GM19239 (cell line): ENCODE data around the gene TSPAN1.
A peak's percentile ranks its signal among the peaks of the same experiment; 100 is the strongest.
"Not testable (repeated sequence)": the region's sequence is repeated elsewhere in the genome, so short reads cannot be mapped to it uniquely, and the experiment has no call there.

Experiments
- DNase-seq: peaks from one replicate; pipeline ENCODE4 v3.0.0; 2011; ENCODE audit warnings: low spot score; ENCODE audit not compliant: insufficient read length
- FAIRE-seq: peaks from 2 replicates; lab custom pipeline; 2011; peaks lifted over from hg19 to GRCh38; lab: Jason Lieb, UNC

The TSPAN1 gene

DNA sequence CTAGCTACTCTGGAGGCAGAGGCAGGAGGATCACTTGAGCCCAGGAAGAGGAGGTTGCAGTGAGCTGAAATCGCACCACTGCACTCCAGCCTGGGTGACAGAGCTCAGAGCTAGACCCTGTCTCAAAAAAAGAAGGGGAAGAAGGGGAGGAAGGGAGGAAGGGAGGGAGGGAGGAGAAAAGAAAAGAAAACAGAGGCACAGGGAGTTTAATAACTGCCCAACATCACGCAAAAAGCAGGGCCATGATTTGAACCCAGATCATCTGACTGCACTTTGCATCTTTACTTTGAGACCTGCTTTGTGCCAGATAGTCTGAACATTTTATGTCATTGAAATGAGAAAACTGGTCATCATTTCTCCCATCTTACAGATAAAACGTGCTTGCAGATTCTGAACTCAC lies 30.3 kb downstream of the TSPAN1 start:
- DNase-seq (no peak), FAIRE-seq (no peak)

DNA sequence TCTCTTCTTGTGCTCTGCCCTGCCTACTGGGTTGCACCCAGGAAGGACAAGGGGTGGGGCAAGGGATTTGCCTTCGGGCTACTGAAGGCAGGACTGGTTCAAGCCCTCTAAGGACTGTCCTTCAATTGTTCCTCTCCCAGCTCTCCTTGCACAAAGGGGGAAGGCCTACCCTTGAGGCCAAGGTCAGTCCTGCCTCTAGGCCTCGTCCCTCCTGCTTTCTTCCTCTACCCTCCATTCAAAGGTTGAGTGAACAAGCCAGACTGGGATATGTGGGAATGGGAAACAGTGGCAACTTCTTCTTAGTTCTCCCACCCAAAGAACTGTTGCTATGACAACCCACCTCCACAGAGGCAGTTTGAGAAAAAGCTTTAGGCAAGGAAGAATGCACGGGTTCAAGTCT lies 30.9 kb downstream of the TSPAN1 start:
- no peak for FAIRE-seq
- no peak for DNase-seq

DNA sequence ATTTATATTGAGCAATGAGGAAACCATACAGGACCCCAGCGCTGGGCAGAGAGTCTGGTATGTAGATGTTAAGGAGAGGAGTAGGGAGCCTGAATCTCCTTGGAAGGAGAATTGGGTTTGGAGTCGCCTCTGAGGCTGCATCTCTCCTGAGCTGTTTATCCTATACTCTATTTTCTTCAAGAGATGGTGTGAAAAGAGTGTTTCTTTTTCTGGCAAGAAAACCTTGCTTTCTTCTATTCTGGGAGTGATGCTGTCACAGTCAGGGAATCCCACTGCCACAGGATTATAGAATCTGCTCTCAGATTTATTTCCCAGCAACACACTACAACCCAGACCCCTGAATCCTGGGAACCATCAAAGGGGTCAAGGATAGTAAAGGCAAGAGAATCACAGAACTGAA lies 31.5 kb downstream of the TSPAN1 start:
- no peak for DNase-seq
- FAIRE-seq = no peak

DNA sequence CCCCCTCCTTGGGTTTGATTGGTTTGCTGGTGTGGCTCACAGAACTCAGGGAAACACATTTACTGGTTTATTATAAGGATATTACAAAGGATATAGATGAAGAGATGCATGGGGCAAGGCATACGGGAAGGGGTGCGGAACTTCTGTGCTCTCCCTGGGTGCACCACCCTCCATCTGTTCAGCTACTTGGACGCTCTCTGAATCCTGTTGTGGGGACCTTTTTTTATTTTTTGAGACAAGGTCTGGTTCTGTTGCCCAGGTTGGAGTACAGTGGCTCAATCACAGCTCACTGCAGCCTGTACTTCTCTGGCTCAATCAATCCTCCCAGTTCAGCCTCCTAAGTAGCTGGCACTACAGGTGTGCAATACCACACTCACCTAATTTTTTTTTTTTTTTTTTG lies 35.7 kb downstream of the TSPAN1 start:
- DNase-seq (no peak), FAIRE-seq (no peak)

DNA sequence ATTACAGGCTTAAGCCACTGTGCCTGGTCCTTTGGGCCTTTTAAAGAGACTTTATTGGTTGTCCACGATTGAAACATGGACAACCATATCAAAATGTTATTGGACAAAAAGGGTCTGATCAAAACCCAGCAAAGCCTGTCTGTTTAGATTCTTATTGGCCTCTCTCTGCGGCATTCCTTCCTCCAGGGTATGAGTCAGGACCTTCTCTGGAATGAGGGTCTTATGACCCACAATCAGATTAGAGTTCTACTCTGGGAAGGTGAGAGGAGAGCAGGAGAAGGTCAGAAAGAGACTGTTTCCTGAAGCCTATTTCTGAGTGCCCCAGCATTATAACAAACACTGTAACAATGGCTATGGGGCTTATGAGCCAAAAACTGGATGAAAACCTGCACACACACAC lies 36.2 kb downstream of the TSPAN1 start:
- no peak for FAIRE-seq

DNA sequence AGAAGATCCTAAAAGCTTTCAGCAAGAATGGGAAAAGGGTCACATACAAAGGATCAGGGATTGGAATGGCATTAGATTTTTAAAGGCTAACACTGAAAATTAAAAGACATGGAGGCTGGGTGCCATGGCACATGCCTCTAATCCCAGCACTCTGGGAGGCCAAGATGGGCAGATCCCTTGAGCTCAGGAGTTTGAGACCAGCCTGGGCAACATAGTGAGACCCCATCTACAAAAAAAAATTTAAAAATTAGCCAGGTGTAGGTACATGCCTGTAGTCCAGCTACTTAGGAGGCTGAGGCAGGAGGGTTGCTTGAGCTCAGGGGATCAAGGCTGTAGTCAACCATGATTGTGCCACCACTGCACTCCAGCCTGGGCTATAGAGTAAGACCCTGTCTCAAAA lies 40.6 kb downstream of the TSPAN1 start:
- FAIRE-seq (no peak), DNase-seq (no peak)

More for the DNA sequence above, 36.2 kb downstream of the TSPAN1 start:
- DNase-seq = no peak

DNA sequence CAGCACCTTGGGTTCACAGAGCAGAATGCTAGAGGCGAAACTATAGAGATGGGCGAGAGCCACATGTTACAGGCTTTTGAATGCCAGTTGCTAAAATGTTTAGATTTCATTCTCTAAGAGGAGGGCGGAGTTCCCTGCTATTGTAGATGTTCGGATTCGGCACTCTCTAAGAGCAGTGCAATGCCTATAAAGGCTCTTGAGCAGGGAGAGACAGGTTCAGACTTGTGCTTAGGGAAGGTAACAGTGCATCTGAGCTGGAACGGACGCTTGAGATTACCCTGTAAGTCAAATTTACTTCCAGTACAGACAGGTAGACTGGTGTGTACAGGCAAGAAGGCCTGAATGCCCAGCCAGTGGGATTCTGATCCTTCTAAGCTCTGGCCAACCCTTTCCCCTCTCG lies 43.6 kb downstream of the TSPAN1 start:
- FAIRE-seq = no peak
- no peak for DNase-seq

DNA sequence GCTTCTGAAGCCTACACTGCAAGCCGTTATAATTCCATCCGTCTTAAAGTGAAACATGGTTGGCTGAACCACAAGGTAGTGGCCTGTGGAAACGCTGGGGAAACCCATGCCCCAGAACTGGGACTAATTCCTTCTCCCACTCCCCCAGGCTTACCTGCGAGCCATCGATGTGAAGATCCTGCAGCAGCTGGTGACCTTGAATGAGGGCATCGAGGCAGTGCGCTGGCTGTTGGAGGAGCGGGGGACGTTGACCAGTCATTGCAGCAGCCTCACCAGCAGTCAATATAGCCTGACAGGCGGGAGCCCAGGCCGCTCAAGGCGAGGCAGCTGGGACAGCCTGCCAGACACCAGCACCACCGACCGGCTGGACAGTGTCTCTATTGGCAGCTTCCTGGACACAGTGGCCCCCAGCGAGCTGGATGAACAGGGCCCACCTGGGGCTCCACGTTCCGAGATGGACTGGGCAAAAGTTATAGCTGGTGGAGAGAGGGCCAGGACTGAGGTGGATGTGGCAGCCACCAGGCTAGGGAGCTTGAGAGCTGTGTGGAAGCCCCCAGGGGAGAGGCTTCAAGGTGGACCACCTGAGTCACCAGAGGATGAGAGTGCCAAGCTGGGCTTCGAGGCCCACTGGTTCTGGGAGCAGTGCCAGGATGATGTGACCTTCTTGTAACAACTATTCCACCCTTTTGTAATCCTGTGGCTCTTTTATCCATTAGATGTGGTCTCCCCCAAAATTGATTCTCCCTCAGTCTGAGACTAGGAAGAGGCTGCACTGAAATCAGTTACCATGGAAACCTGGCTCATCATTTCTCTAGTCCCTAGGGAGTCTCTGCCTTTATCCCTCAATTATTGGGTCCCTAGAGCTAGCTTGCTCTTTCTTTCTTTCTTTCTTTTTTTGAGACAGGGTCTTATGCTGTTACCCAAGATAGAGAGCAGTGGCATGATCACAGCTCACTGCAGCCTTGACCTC lies 44.9 kb downstream of the TSPAN1 start:
- no peak for DNase-seq
- FAIRE-seq = no peak

DNA sequence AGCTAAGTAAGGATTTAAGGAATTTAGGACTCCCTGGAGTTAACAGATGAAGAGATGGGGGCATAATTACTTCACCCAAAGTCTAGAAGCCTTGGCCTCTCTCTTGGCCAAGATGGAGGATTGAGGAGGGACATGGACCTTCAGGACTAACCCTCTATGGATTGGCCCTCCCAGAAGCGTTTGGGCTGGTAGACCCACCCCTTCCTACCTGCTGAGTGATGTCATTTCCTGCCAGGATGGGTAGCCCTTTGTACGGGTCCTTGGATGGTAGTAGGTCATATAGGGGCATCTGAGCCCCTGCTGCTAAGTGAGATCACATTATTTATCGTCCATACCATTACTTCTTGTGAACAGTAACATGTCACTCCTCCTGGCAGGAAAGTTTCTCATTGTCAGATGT lies 45.9 kb downstream of the TSPAN1 start:
- DNase-seq (no peak), FAIRE-seq (no peak)

DNA sequence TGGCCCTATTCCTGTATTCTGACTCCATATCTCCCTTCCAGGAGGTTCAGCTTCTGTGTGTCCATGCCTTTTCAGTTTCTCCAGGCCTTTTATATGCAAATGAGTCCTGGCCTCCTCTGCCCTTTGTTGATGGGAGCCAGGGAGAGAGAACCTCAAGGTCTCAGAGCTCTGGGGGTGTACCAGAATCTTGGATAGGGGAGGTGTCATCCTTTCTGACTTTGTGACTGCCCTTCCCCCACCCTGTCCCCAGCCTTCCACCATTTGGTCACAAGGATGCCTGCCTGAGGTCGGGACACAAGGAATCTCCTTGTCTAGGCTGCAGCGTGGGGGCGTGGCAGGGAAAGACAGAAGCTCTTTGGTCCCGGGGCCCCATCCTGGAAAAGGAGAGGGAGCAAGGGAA lies 46.9 kb downstream of the TSPAN1 start:
- DNase-seq = no peak
- FAIRE-seq = no peak

DNA sequence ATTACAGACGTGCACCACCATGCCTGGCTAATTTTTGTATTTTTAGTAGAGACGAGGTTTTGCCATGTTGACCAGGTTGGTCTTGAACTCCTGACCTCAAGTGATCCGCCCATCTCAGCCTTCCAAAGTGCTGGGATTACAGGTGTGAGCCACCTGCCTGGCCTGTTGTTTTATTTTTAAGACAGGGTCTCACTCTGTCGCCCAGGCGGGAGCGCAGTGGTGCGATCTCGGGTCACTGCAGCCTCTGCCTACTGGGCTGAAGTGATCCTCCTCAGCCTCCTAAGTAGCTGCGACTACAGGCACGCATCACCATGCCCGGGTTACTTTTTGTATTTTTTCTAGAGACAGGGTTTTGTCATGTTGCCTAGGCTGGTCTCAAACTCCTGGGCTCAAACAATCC lies 48.2 kb downstream of the TSPAN1 start:
- DNase-seq, FAIRE-seq: not testable (repeated sequence)

DNA sequence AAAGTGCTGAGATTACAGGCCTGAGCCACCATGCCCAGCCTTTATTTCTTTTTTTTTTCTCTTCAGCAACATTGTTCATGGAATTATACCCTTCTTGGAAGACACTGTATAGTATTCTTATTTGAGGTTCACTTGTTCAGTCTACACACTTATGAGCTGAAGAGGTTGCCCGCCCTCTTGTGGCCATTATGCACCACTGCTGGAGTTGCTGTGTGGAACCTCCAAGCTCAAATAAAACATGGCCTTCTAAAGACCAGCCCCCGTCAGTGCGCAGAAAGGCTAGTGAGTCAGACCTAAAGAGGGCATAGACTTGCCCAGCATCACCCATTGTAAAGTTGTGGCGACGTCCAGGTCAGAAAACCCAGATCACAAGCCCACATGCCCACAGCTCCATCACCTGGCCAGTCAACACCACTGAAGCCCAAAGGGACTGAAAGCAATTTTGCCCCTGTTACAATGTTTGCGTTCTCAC lies 48.6 kb downstream of the TSPAN1 start:
- FAIRE-seq (peak; percentile 89), DNase-seq (no peak)

DNA sequence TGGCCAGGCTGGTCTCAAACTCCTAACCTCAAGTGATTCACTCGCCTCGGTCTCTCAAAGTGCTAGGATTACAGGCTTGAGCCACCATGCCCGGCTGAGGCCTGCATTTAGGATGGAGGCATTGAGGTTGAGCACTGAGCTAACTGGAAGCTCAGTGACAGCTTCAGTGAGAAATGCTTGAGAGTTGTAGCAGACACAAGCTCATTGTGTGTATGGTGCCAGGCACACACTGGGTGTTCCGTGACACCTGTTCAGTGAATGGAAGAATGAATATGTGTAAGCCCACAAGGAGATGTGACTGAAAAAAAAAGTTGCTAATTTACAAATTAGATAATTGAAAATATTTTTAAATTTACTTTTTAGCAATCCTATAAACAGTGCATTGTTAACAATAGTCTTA lies 50.1 kb downstream of the TSPAN1 start:
- FAIRE-seq (no peak), DNase-seq (no peak)

DNA sequence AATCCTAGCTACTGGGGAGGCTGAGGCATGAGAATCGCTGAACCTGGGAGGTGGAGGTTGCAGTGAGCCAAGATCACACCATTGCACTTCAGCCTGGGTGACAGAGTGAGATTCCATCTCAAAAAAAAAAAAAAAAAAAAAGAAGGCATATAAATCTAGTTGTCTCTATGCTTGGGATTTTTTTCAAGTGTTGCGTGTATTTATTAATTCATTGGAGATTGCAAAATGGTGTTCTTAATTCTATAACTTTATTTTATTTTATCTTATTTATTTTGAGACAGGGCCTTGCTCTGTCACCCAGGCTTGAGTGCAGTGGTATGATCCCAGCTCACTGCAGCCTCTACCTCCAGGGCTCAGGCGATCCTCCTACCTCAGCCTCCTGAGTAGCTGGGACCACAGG lies 56.3 kb downstream of the TSPAN1 start:
- FAIRE-seq, DNase-seq: not testable (repeated sequence)
